Esophagus muscularis mucosa (tissue), 4 donors: ENCODE measurements around the gene TRAK2.

Experiments used
- EP300 ChIP-seq: sonication (generic); formaldehyde crosslinking; IDR thresholded peaks from one replicate; pipeline ENCODE4 v1.6.1; 2017; ENCODE audit warnings: antibody characterized with exemption
- POLR2A ChIP-seq: fragments of 450-650 bp; IDR thresholded peaks from one replicate; pipeline ENCODE4 v1.6.1; 2017; ENCODE audit warnings: antibody characterized with exemption, moderate library complexity, mild to moderate bottlenecking, low read depth
- POLR2AphosphoS5 ChIP-seq, 2 donors: sonication (generic); formaldehyde crosslinking; IDR thresholded peaks; one replicate each; pipeline ENCODE4 v1.6.1; 2017; ENCODE audit warnings: antibody characterized with exemption in 2 of 2
- TF ChIP-seq, protein P1 (sequence below), 3 experiments: fragments of 200-600 bp in 2 of 3; fragments of 450-650 bp in 1 of 3; sonication (generic) in 2 of 3; IDR thresholded peaks; one replicate each; pipeline ENCODE4 v1.5.1; 2017 to 2019; ENCODE audit warnings: antibody characterized with exemption in 3 of 3, mild to moderate bottlenecking in 2 of 3, moderate library complexity in 1 of 3

DNA sequence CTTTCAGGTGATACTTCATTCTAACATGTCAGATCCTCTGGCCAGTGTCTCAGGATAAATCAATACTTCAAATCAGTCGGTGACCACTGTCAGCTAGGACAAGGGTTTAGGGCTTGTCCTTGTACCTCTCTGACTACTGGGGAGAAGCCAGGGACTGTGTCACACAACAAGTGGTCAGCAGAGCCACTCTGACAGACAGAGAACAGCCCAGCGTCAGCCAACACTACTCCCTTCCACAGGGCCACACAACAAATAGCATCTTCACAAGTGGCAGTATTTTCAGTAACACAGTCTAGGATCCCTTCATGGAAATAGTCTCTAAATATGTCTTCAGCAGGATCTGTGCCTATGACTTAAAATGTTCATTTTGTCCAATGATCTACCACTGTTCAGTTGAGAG is 108.3 kb downstream of the TRAK2 start:
- TF ChIP-seq, protein P1, sequence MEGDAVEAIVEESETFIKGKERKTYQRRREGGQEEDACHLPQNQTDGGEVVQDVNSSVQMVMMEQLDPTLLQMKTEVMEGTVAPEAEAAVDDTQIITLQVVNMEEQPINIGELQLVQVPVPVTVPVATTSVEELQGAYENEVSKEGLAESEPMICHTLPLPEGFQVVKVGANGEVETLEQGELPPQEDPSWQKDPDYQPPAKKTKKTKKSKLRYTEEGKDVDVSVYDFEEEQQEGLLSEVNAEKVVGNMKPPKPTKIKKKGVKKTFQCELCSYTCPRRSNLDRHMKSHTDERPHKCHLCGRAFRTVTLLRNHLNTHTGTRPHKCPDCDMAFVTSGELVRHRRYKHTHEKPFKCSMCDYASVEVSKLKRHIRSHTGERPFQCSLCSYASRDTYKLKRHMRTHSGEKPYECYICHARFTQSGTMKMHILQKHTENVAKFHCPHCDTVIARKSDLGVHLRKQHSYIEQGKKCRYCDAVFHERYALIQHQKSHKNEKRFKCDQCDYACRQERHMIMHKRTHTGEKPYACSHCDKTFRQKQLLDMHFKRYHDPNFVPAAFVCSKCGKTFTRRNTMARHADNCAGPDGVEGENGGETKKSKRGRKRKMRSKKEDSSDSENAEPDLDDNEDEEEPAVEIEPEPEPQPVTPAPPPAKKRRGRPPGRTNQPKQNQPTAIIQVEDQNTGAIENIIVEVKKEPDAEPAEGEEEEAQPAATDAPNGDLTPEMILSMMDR (IDR thresholded peaks at IDR 0.05), result no peak
- TF ChIP-seq POLR2AphosphoS5 (IDR thresholded peaks at IDR 0.05) (no peak), POLR2A (no peak), EP300 (no peak)
